Activated T-cell treated with anti-CD3 and anti-CD28 coated beads, Interleukin-2, amount 50 U/mL, for 4 hours (primary cell): ENCODE data around the gene PTPRE. TPM values are rescaled to one million over a fixed set of nuclear protein-coding genes. Genes with fewer than 3 reads are reported as not detected.

ENCODE experiments used
- ATAC-seq, 2 donors: fragments of 200-7000 bp; cut with Tn5 transposase; one replicate each; pipeline ENCODE4 v1.10.0; 2021
- DNase-seq: peaks from one replicate; pipeline ENCODE4 v3.0.0-alpha.2; 2020
- H3K27me3 Mint-ChIP-seq: one replicate; pipeline ENCODE4 v1.8.0; 2021; ENCODE audit warnings: low read depth, mixed read lengths
- H3K36me3 Mint-ChIP-seq: one replicate; pipeline ENCODE4 v1.8.0; 2022; ENCODE audit warnings: mixed read lengths; ENCODE audit not compliant: insufficient read depth
- H3K4me1 Mint-ChIP-seq: one replicate; pipeline ENCODE4 v1.8.0; 2021; ENCODE audit warnings: low read depth, mixed read lengths
- H3K4me3 Mint-ChIP-seq: one replicate; pipeline ENCODE4 v1.8.0; 2021; ENCODE audit warnings: mild to moderate bottlenecking, moderate library complexity, mixed read lengths
- H3K9me3 Mint-ChIP-seq: one replicate; pipeline ENCODE4 v1.8.0; 2021; ENCODE audit warnings: mixed read lengths
- total RNA-seq, 3 donors: library from RNA; stranded (reverse); gene quantifications; one replicate each; pipeline ENCODE4 v1.2.1, GENCODE V29; 2021

Gene PTPRE
- total RNA-seq, 3 donors from 2014 or later: 35.8 to 49.1 (median 46.1) TPM

GRCh38 chr10:127990846-127991542 lies 84.1 kb downstream of the PTPRE start:
- DNase-seq (peak; percentile 53), ATAC-seq (peak; percentile 83 to 84)
- Mint-ChIP-seq H3K27me3 (no peaks in the 10 kb centered on the region), H3K9me3 (no peaks in the 10 kb centered on the region), H3K4me1 (peaks cover 42% of the 10 kb centered on the region), H3K36me3 (no peaks in the 10 kb centered on the region), H3K4me3 (peak overlapping the region; percentile 63)

- Mint-ChIP-seq H3K9me3 (no peaks in the 10 kb centered on the region), H3K4me1 (peaks cover 36% of the 10 kb centered on the region)
Measured at GRCh38 chr10:127991543-127992255, 84.8 kb downstream of the PTPRE start.

GRCh38 chr10:127992376-127992775 lies 85.5 kb downstream of the PTPRE start:
- DNase-seq (no peak), ATAC-seq (no peak)
- H3K4me3 Mint-ChIP-seq: no peak overlapping the region
- H3K4me1 Mint-ChIP-seq: peaks cover 36% of the 10 kb centered on the region
- H3K36me3 Mint-ChIP-seq: no peaks in the 10 kb centered on the region
- H3K27me3 Mint-ChIP-seq: peaks cover 4% of the 10 kb centered on the region
- H3K9me3 Mint-ChIP-seq: no peaks in the 10 kb centered on the region

More at GRCh38 chr10:127991543-127992255, 84.8 kb downstream of the PTPRE start:
- H3K36me3 Mint-ChIP-seq: no peaks in the 10 kb centered on the region
- ATAC-seq (no peak), DNase-seq (no peak)
- no peaks in the 10 kb centered on the region for H3K27me3 Mint-ChIP-seq
- peak overlapping the region; percentile 63 for H3K4me3 Mint-ChIP-seq

GRCh38 chr10:127993056-127993690 lies 86.3 kb downstream of the PTPRE start:
- H3K4me3 Mint-ChIP-seq: no peak overlapping the region
- no peaks in the 10 kb centered on the region for H3K36me3 Mint-ChIP-seq

GRCh38 chr10:127995939-127996338 lies 89.0 kb downstream of the PTPRE start:
- no peak for DNase-seq
- H3K36me3 Mint-ChIP-seq: no peaks in the 10 kb centered on the region
- no peaks in the 10 kb centered on the region for H3K9me3 Mint-ChIP-seq
- ATAC-seq: no peak
- H3K27me3 Mint-ChIP-seq: peaks cover 10% of the 10 kb centered on the region
- peaks cover 23% of the 10 kb centered on the region for H3K4me1 Mint-ChIP-seq
- no peak overlapping the region for H3K4me3 Mint-ChIP-seq

More at GRCh38 chr10:127993056-127993690, 86.3 kb downstream of the PTPRE start:
- Mint-ChIP-seq H3K4me1 (peaks cover 36% of the 10 kb centered on the region), H3K27me3 (peaks cover 4% of the 10 kb centered on the region), H3K9me3 (no peaks in the 10 kb centered on the region)
- ATAC-seq (no peak), DNase-seq (no peak)

- Mint-ChIP-seq H3K4me1 (peaks cover 16% of the 10 kb centered on the region), H3K9me3 (no peaks in the 10 kb centered on the region), H3K36me3 (no peaks in the 10 kb centered on the region), H3K27me3 (peaks cover 11% of the 10 kb centered on the region), H3K4me3 (no peak overlapping the region)
- DNase-seq (no peak), ATAC-seq (no peak)
Measured at GRCh38 chr10:127996586-127996985, 89.7 kb downstream of the PTPRE start.

- Mint-ChIP-seq H3K36me3 (no peaks in the 10 kb centered on the region), H3K4me3 (no peak overlapping the region), H3K4me1 (peaks cover 9% of the 10 kb centered on the region), H3K9me3 (no peaks in the 10 kb centered on the region), H3K27me3 (peaks cover 16% of the 10 kb centered on the region)
- no peak for DNase-seq
- no peak for ATAC-seq
Measured at GRCh38 chr10:127997271-127997670, 90.4 kb downstream of the PTPRE start.

GRCh38 chr10:127997937-127998336 lies 91.0 kb downstream of the PTPRE start:
- H3K4me3 Mint-ChIP-seq: no peak overlapping the region
- H3K27me3 Mint-ChIP-seq: peaks cover 18% of the 10 kb centered on the region
- H3K36me3 Mint-ChIP-seq: no peaks in the 10 kb centered on the region
- no peaks in the 10 kb centered on the region for H3K9me3 Mint-ChIP-seq
- no peak for DNase-seq
- ATAC-seq: no peak
- peaks cover 5% of the 10 kb centered on the region for H3K4me1 Mint-ChIP-seq

- DNase-seq (no peak), ATAC-seq (no peak)
Measured at GRCh38 chr10:127998501-127999144, 91.7 kb downstream of the PTPRE start.

GRCh38 chr10:127999297-128000129 lies 92.6 kb downstream of the PTPRE start:
- DNase-seq (no peak), ATAC-seq (no peak)
- Mint-ChIP-seq H3K4me3 (no peak overlapping the region), H3K27me3 (peaks cover 18% of the 10 kb centered on the region), H3K36me3 (no peaks in the 10 kb centered on the region), H3K9me3 (no peaks in the 10 kb centered on the region), H3K4me1 (peaks cover 1% of the 10 kb centered on the region)

More at GRCh38 chr10:127998501-127999144, 91.7 kb downstream of the PTPRE start:
- Mint-ChIP-seq H3K36me3 (no peaks in the 10 kb centered on the region), H3K4me1 (peaks cover 1% of the 10 kb centered on the region), H3K4me3 (no peak overlapping the region), H3K27me3 (peaks cover 18% of the 10 kb centered on the region), H3K9me3 (no peaks in the 10 kb centered on the region)

GRCh38 chr10:128000471-128001362 lies 93.8 kb downstream of the PTPRE start:
- Mint-ChIP-seq H3K4me3 (no peak overlapping the region), H3K9me3 (no peaks in the 10 kb centered on the region), H3K4me1 (peaks cover 1% of the 10 kb centered on the region), H3K27me3 (peaks cover 18% of the 10 kb centered on the region), H3K36me3 (no peaks in the 10 kb centered on the region)
- ATAC-seq (no peak), DNase-seq (no peak)

GRCh38 chr10:128001363-128001745 lies 94.5 kb downstream of the PTPRE start:
- Mint-ChIP-seq H3K4me3 (no peak overlapping the region), H3K4me1 (peaks cover 1% of the 10 kb centered on the region), H3K9me3 (no peaks in the 10 kb centered on the region), H3K27me3 (peaks cover 18% of the 10 kb centered on the region), H3K36me3 (no peaks in the 10 kb centered on the region)
- ATAC-seq: no peak
- no peak for DNase-seq

- no peaks in the 10 kb centered on the region for H3K36me3 Mint-ChIP-seq
- no peak for ATAC-seq
- no peaks in the 10 kb centered on the region for H3K9me3 Mint-ChIP-seq
- peaks cover 18% of the 10 kb centered on the region for H3K27me3 Mint-ChIP-seq
- no peak for DNase-seq
- peaks cover 1% of the 10 kb centered on the region for H3K4me1 Mint-ChIP-seq
- H3K4me3 Mint-ChIP-seq: no peak overlapping the region
Measured at GRCh38 chr10:128001849-128002248, 94.9 kb downstream of the PTPRE start.
